Transverse colon (tissue), 4 donors: ENCODE measurements around the gene MGAT4D. TPM values are rescaled to one million over a fixed set of nuclear protein-coding genes. Genes with fewer than 3 reads are reported as not detected.

Experiments used
- DNase-seq: peaks from one replicate; pipeline ENCODE4 v3.0.0-alpha.2; 2019
- H3K27ac ChIP-seq, 4 donors: fragments of 200-600 bp; sonication (generic); 2 replicates each; pipeline ENCODE4 v1.5.1; 2016 to 2018; ENCODE audit warnings: inconsistent platforms in 4 of 4
- H3K27me3 ChIP-seq: fragments of 200-600 bp; sonication (generic); 2 replicates; pipeline ENCODE4 v1.5.1; 2017; ENCODE audit warnings: inconsistent platforms
- H3K36me3 ChIP-seq, 4 donors: fragments of 200-600 bp; sonication (generic); 2 replicates each; pipeline ENCODE4 v1.5.1; 2017 to 2019; ENCODE audit warnings: inconsistent platforms in 4 of 4
- H3K4me1 ChIP-seq, 4 donors: fragments of 200-600 bp; sonication (generic); 2 replicates each; pipeline ENCODE4 v1.5.1; 2017 to 2020; ENCODE audit warnings: inconsistent platforms in 4 of 4
- H3K4me3 ChIP-seq, 4 donors: fragments of 200-600 bp; sonication (generic); 1 replicate in 1 of 4; 2 replicates in 3 of 4; pipeline versions ENCODE4 v1.5.1 to v1.6.1; 2017 to 2019; ENCODE audit warnings: inconsistent platforms in 4 of 4
- H3K9me3 ChIP-seq, 2 donors: fragments of 200-600 bp; sonication (generic); 2 replicates each; pipeline ENCODE4 v1.5.1; 2017 to 2019; ENCODE audit warnings: inconsistent platforms in 2 of 2
- EP300 ChIP-seq: sonication (generic); formaldehyde crosslinking; IDR thresholded peaks from one replicate; pipeline ENCODE4 v1.6.1; 2017; ENCODE audit warnings: antibody characterized with exemption, low read depth
- POLR2A ChIP-seq: fragments of 450-650 bp; IDR thresholded peaks from one replicate; pipeline ENCODE4 v1.6.1; 2016; ENCODE audit warnings: antibody characterized with exemption, mild to moderate bottlenecking, moderate library complexity
- POLR2AphosphoS5 ChIP-seq, 3 donors: sonication (generic); formaldehyde crosslinking; IDR thresholded peaks; one replicate each; pipeline ENCODE4 v1.6.1; 2016; ENCODE audit warnings: antibody characterized with exemption in 3 of 3
- WGBS, 2 donors: methylation state at CpG; one replicate each; pipeline ENCODE4 v1.1.5; 2018; ENCODE audit warnings: low coverage in 1 of 2; 5-methylcytosine and 5-hydroxymethylcytosine counted together
- in situ Hi-C, 4 donors: fragments of 200-750 bp; cut with MboI; loops; one replicate each; pipeline versions ENCODE4 v1.15.0 to v1.15.1; 2017; ENCODE audit warnings: low sequenced_read_pairs in 3 of 4, low pct_ligation_motif_present in 1 of 4, low pct_unique_long_range_greater_than_20kb in 1 of 4
- intact Hi-C: fragments of 100-400 bp; cut with DNase I; formaldehyde crosslinking; loops from one replicate; pipeline ENCODE4 v1.15.1; 2023; ENCODE audit warnings: low total_unique reads
- total RNA-seq, 4 donors: library from RNA; depleted of rRNA; stranded (reverse); fragments of >200 nt; gene quantifications; one replicate each; pipeline ENCODE4 v1.1.0, GENCODE V29; 2016
- TF ChIP-seq, protein P1 (sequence below), 5 experiments: fragments of 200-600 bp in 3 of 5; fragments of 450-650 bp in 2 of 5; sonication (generic) in 3 of 5; IDR thresholded peaks; 1 replicate in 2 of 5; 2 replicates in 3 of 5; pipeline ENCODE4 v1.5.1; 2016 to 2017; ENCODE audit warnings: antibody characterized with exemption in 5 of 5, inconsistent platforms in 3 of 5, mild to moderate bottlenecking in 2 of 5, moderate library complexity in 1 of 5

The MGAT4D gene
- total RNA-seq, 4 donors from 2014 or later = not detected

GRCh38 chr4:140472156-140472555, 25.9 kb downstream of the MGAT4D start:
- Histone ChIP-seq H3K27me3 (no peaks in the 10 kb centered on the region), H3K36me3 (no peaks in the 10 kb centered on the region), H3K9me3 (no peaks in the 10 kb centered on the region), H3K4me3 (no peak overlapping the region), H3K27ac (no peak overlapping the region), H3K4me1 (no peaks in the 10 kb centered on the region)
- WGBS, 2 donors = 60 to 79% methylated on average over 2 of the region's 2 CpGs
- intact Hi-C loops (no loop called here), in situ Hi-C loops (no loop called here)
- DNase-seq = no peak
- TF ChIP-seq EP300 (no peak), POLR2A (no peak), POLR2AphosphoS5 (IDR thresholded peaks at IDR 0.05) (no peak)
- TF ChIP-seq, protein P1, sequence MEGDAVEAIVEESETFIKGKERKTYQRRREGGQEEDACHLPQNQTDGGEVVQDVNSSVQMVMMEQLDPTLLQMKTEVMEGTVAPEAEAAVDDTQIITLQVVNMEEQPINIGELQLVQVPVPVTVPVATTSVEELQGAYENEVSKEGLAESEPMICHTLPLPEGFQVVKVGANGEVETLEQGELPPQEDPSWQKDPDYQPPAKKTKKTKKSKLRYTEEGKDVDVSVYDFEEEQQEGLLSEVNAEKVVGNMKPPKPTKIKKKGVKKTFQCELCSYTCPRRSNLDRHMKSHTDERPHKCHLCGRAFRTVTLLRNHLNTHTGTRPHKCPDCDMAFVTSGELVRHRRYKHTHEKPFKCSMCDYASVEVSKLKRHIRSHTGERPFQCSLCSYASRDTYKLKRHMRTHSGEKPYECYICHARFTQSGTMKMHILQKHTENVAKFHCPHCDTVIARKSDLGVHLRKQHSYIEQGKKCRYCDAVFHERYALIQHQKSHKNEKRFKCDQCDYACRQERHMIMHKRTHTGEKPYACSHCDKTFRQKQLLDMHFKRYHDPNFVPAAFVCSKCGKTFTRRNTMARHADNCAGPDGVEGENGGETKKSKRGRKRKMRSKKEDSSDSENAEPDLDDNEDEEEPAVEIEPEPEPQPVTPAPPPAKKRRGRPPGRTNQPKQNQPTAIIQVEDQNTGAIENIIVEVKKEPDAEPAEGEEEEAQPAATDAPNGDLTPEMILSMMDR (IDR thresholded peaks at IDR 0.05) = no peak

GRCh38 chr4:140469791-140470733, 28.0 kb downstream of the MGAT4D start:
- no peaks in the 10 kb centered on the region for H3K9me3 ChIP-seq
- DNase-seq = no peak

GRCh38 chr4:140466146-140466545, 31.9 kb downstream of the MGAT4D start:
- in situ Hi-C loops = no loop called here
- WGBS, 2 donors = 0 to 100% methylated on average over 1 of the region's 1 CpG

More at GRCh38 chr4:140469791-140470733, 28.0 kb downstream of the MGAT4D start:
- Histone ChIP-seq H3K4me1 (no peaks in the 10 kb centered on the region), H3K4me3 (no peak overlapping the region), H3K36me3 (no peaks in the 10 kb centered on the region), H3K27ac (no peak overlapping the region), H3K27me3 (no peaks in the 10 kb centered on the region)
- intact Hi-C loops (no loop called here), in situ Hi-C loops (no loop called here)
- TF ChIP-seq POLR2AphosphoS5 (IDR thresholded peaks at IDR 0.05) (no peak), POLR2A (no peak), EP300 (no peak)
- TF ChIP-seq, protein P1 (IDR thresholded peaks at IDR 0.05) = no peak
- 79% methylated on average over 12 to 27 of the region's 27 CpGs for WGBS, 2 donors

GRCh38 chr4:140463614-140464013, 34.5 kb downstream of the MGAT4D start:
- Histone ChIP-seq H3K9me3 (no peaks in the 10 kb centered on the region), H3K27me3 (no peaks in the 10 kb centered on the region), H3K27ac (peak overlapping the region; percentile 36 to 72 (median 66)), H3K36me3 (no peaks in the 10 kb centered on the region), H3K4me1 (peaks cover 0 to 15% (median 7%) of the 10 kb centered on the region in 4 donors), H3K4me3 (no peak overlapping the region)
- DNase-seq = no peak
- no peak for TF ChIP-seq POLR2AphosphoS5 (IDR thresholded peaks at IDR 0.05)
- TF ChIP-seq, protein P1 (IDR thresholded peaks at IDR 0.05) = no peak
- no peak for TF ChIP-seq POLR2A
- in situ Hi-C loops = no loop called here
- intact Hi-C loops = no loop called here
- 33 to 52% methylated on average over 1 of the region's 1 CpG for WGBS, 2 donors

More at GRCh38 chr4:140466146-140466545, 31.9 kb downstream of the MGAT4D start:
- Histone ChIP-seq H3K9me3 (no peaks in the 10 kb centered on the region), H3K4me1 (peaks cover 0 to 15% (median 7%) of the 10 kb centered on the region in 4 donors), H3K27ac (no peak overlapping the region), H3K36me3 (no peaks in the 10 kb centered on the region), H3K27me3 (no peaks in the 10 kb centered on the region), H3K4me3 (no peak overlapping the region)
- intact Hi-C loops = no loop called here
- TF ChIP-seq EP300 (no peak), POLR2A (no peak), POLR2AphosphoS5 (IDR thresholded peaks at IDR 0.05) (no peak)
- TF ChIP-seq, protein P1 (IDR thresholded peaks at IDR 0.05) = no peak
- no peak for DNase-seq
